ENCODE data around the gene DHX15. TPM values are rescaled to one million over a fixed set of nuclear protein-coding genes. Genes with fewer than 3 reads are reported as not detected.

Gene DHX15
- total and polyA plus RNA-seq, 2 of the 8 experiments (the other 6 are each of a cell fraction or from before 2014, with no cell fraction given) = 126 to 286 TPM

GRCh38 chr4:24560868-24561368 is 23.4 kb downstream of the DHX15 start:
- Histone ChIP-seq H4K5ac (ENCODE audit: insufficient read length, low read depth, low read length) (no peak overlapping the region), H3K4me1 (replicated peaks in 1 of 4; ENCODE audit: control insufficient read depth in 3 of 4, insufficient read depth in 4 of 4, low read length in 3 of 4) (peaks cover 0 to 6% (median 2%) of the 10 kb centered on the region in 4 experiments; a peak in 3 of 7 replicates), H3K27ac (ENCODE audit: low read depth, low read length) (no peak overlapping the region), H2AFZ (ENCODE audit: low read length) (no peak overlapping the region), H3K18ac (ENCODE audit: extremely low read depth, low read length) (no peak overlapping the region), H3K23me2 (ENCODE audit: low read depth, low read length) (no peaks in the 10 kb centered on the region), H3K4me3 (ENCODE audit: extremely low read depth in 1 of 4, insufficient read depth in 2 of 4, low read depth in 3 of 4, low read length in 4 of 4) (no peak overlapping the region), H3K36me3 (ENCODE audit: control insufficient read depth in 2 of 4, insufficient read depth in 4 of 4, low read length in 3 of 4) (peaks cover 0 to 46% (median 17%) of the 10 kb centered on the region in 4 experiments; a peak in 5 of 8 replicates), H2BK5ac (ENCODE audit: low read depth, low read length) (no peak overlapping the region), H3K56ac (replicated peaks; ENCODE audit: insufficient read length, low read depth, low read length) (no peak overlapping the region), H4K91ac (replicated peaks; ENCODE audit: insufficient read length, low read length) (no peak overlapping the region), H4K20me1 (replicated peaks in 1 of 2; ENCODE audit: control insufficient read depth in 1 of 2, insufficient read depth in 2 of 2, low read length in 2 of 2) (peaks cover 30 to 49% of the 10 kb centered on the region in 2 experiments), H3K27me3 (replicated peaks in 1 of 4; ENCODE audit: control insufficient read depth in 3 of 4, extremely low read depth in 1 of 4, insufficient read depth in 3 of 4, low read length in 3 of 4) (no peaks in the 10 kb centered on the region), H2BK12ac (ENCODE audit: low read depth, low read length) (no peak overlapping the region), H3K4me2 (ENCODE audit: insufficient read depth in 1 of 2, low read depth in 2 of 2, low read length in 2 of 2) (no peak overlapping the region), H3K79me1 (ENCODE audit: low read depth, low read length) (no peaks in the 10 kb centered on the region), H2BK120ac (replicated peaks; ENCODE audit: low read depth, low read length) (no peak overlapping the region), H3K14ac (ENCODE audit: insufficient read length) (no peak overlapping the region), H3K4ac (replicated peaks; ENCODE audit: insufficient read length, low read depth, low read length) (no peak overlapping the region), H3K23ac (ENCODE audit: insufficient read length) (no peak overlapping the region), H3K9me3 (ENCODE audit: insufficient read depth in 2 of 2, low read depth in 1 of 2, low read length in 1 of 2) (no peaks in the 10 kb centered on the region), H2AK5ac (ENCODE audit: low read depth, low read length) (no peak overlapping the region), H2BK20ac (ENCODE audit: low read length) (no peak overlapping the region), H3K9ac (replicated peaks in 1 of 4; ENCODE audit: extremely low read depth in 1 of 4, low read depth in 3 of 4, low read length in 3 of 4) (no peak overlapping the region), H3K79me2 (ENCODE audit: control insufficient read depth in 1 of 2, insufficient read depth in 2 of 2, low read length in 2 of 2) (peaks cover 59 to 100% of the 10 kb centered on the region in 2 experiments), H4K8ac (ENCODE audit: extremely low read depth, insufficient read depth, low read length) (no peak overlapping the region), H2BK15ac (ENCODE audit: low read length) (no peak overlapping the region)
- FAIRE-seq (no peak), DNase-seq (ENCODE audit: low read depth in 1 of 2, low spot score in 2 of 2) (no peak)
- ChIA-PET CTCF (ENCODE audit: partially characterized antibody) (interaction anchor here (1.3 to 3.0 kb wide), 2 partner anchors 10 to 85 kb away, joined by 3 to 13 read pairs; no protein-coding TSS in a partner anchor), POLR2A (ENCODE audit: partially characterized antibody) (interaction anchor here (0.9 to 1.9 kb wide), 4 partner anchors 13 to 43 kb away, joined by 3 to 11 read pairs (median 4); partner anchors contain the start of gene DHX15)
- 89% methylated on average over 3 of the region's 3 CpGs; no CpG with 5 or more reads in 1 of the 2 experiments for WGBS, 2 experiments (ENCODE audit: extremely low coverage in 1 of 2, insufficient coverage in 1 of 2, insufficient read length in 1 of 2, insufficient replicate concordance in 2 of 2, low coverage in 1 of 2, low lambda C conversion rate in 2 of 2, missing lambda C conversion rate in 1 of 2)
- no peak for TF ChIP-seq SIN3A (conservative IDR thresholded peaks at IDR 0.05 in 1 of 2, IDR thresholded peaks at IDR 0.05 in 1 of 2; ENCODE audit: low read depth in 1 of 2, low read length in 2 of 2)
- TF ChIP-seq RFX5 (IDR thresholded peaks at IDR 0.05; ENCODE audit: borderline replicate concordance, low read depth, low read length) = no peak
- no peak for TF ChIP-seq ATF3 (IDR thresholded peaks at IDR 0.05; ENCODE audit: insufficient read depth, low read depth, low read length)
- TF ChIP-seq CTBP2 (IDR thresholded peaks at IDR 0.05; ENCODE audit: borderline replicate concordance, insufficient read depth, insufficient read length, low read length) = no peak
- no peak for TF ChIP-seq ZNF274 (IDR thresholded peaks at IDR 0.05; ENCODE audit: borderline replicate concordance, extremely low read depth, low read length)
- no peak for TF ChIP-seq SUZ12 (IDR thresholded peaks at IDR 0.05; ENCODE audit: low read length)
- no peak for TF ChIP-seq MAX (IDR thresholded peaks at IDR 0.05)
- TF ChIP-seq CHD1 (IDR thresholded peaks at IDR 0.05; ENCODE audit: low read depth, low read length) = no peak
- TF ChIP-seq POLR2A (IDR thresholded peaks at IDR 0.05; ENCODE audit: control extremely low read depth in 1 of 2, low read depth in 2 of 2, low read length in 2 of 2) = no peak
- TF ChIP-seq KDM5A (IDR thresholded peaks at IDR 0.05; ENCODE audit: low read length) = no peak
- TF ChIP-seq SRF (IDR thresholded peaks at IDR 0.05; ENCODE audit: low read depth, low read length) = no peak
- no peak for TF ChIP-seq KDM1A (IDR thresholded peaks at IDR 0.05; ENCODE audit: borderline replicate concordance, low read length)
- TF ChIP-seq CBX8 (IDR thresholded peaks at IDR 0.05; ENCODE audit: borderline replicate concordance, low read depth, low read length) = no peak
